Activated T-cell treated with anti-CD3 and anti-CD28 coated beads, Interleukin-2, amount 50 U/mL, for 1 hour (primary cell): ENCODE measurements around the gene NDUFB6.

Experiments
- DNase-seq: peaks from one replicate; pipeline ENCODE4 v3.0.0-alpha.2; 2020

The NDUFB6 gene

GRCh38 chr9:32516241-32516640, 56.7 kb downstream of the NDUFB6 start:
- DNase-seq, result no peak

- no peak for DNase-seq
These were observed 64.2 kb downstream of the NDUFB6 start for GRCh38 chr9:32508728-32509127.

GRCh38 chr9:32503008-32503407, 70.0 kb downstream of the NDUFB6 start:
- no peak for DNase-seq
